GM04503 (cell line): ENCODE measurements around the gene DOHH.

ENCODE experiments used
- DNase-seq: peaks from one replicate; pipeline ENCODE4 v3.0.0-alpha.2; 2012; ENCODE audit warnings: low read depth

DOHH gene

DNA sequence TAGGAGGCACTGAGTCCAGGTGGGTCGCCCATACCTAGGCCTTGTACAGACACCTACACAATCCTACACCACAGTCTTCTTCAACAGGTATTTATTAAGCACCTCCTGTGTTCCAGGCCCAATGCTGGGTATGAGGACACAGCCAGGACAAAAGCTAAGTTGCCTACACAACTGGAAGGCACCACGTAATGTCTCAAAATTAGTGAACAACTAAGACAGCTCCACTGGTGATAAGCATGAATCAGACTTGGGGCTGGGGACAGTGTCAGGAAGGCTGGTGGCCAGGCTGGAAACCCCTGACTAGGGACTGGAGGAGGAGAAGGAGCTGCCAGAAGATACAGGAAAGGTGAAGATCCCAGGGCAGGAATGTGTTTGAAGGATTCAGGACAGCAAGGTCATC lies 22.5 kb downstream of the DOHH start:
- DNase-seq = no peak

- no peak for DNase-seq
Observed at GRCh38 chr19:3477506-3477905, 23.0 kb downstream of the DOHH start.

DNA sequence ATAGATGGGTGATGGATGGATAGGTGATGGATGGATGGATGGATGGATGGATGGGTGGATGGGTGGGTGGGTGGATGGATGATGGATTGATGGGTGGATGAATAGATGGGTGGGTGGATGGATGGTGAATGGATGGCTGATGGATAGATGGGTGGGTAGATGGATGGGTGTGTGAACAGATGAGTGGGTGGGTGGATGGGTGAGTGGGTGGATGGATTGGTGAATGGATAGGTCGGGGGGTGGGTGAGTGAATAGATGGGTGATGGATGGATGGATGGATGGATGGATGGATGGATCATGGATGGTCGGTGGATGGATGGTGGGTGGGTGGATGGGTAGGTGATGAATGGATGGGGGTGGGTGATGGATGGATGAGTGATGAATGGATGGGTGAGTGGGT lies 23.6 kb downstream of the DOHH start:
- DNase-seq = no peak

DNA sequence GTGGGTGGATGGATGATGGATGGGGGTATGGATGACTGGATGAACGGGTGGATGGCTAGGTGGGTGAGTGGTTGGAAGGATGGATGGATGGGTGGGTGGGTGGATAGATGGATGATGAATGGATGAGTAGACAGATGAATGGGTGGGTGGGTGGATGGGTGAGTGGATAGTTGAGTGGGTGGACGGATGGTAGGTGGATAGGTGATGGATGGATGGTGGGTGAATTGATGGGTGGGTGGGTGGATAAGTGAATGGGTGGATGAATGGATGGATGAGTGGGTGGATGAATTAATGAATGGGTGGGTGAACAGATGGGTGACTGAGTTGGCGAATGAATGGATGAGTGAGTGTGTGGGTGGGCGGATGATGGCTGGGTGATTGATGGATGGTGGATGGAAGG lies 25.0 kb downstream of the DOHH start:
- DNase-seq = no peak

DNA sequence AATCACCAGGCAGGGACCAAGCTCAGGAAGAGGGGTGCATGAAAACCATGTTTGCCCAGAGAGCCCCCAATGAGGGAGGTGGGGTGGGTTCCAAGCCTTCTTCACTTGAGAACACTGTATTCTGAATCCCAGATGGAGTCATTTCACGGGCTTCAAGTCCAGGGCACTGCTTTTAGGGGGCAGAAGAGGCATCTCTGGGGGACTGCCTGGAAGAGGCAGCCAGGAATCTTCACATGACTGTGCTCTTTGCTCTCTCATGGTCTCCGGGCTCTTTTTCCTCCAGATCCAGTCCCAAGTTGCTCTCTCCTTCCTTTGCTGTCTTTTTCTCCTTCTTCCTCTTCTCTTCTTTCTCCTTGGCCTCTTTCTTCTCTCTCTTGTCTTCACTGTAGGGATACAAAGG lies 25.9 kb downstream of the DOHH start:
- DNase-seq = no peak

- DNase-seq = no peak
Observed at GRCh38 chr19:3474010-3474409, 26.5 kb downstream of the DOHH start.

GRCh38 chr19:3471954-3472655 lies 28.4 kb downstream of the DOHH start:
- DNase-seq = no peak

DNA sequence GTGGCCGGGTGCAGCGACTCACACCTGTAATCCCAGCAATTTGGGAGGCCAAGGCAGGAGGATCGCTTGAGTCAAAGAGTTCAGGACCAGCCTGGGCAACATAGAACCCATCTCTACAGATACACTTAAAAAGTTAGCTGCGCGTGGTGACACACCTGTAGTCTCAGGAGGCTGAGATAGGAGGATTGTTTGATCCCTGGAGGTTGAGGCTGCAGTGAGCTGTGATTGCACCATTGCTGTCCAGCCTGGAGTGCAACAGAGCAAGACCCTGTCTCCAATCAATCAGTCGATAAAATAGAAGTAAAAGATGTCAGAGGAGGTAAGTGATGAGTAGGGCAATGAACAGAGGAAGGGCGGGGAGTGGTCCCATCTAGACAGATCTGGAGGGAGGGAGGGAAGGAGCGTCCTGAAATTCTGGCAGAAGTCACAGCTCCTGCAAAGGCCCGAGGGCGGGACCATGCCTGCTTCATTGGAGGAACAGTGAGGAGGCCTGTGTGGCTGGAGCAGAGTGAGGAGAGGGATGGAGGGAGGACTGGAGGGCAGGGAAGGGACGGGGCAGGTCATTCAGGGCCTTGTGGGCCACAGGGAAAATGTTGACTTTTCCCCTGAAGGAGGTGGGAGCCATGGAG lies 29.9 kb downstream of the DOHH start:
- DNase-seq = no peak

DNA sequence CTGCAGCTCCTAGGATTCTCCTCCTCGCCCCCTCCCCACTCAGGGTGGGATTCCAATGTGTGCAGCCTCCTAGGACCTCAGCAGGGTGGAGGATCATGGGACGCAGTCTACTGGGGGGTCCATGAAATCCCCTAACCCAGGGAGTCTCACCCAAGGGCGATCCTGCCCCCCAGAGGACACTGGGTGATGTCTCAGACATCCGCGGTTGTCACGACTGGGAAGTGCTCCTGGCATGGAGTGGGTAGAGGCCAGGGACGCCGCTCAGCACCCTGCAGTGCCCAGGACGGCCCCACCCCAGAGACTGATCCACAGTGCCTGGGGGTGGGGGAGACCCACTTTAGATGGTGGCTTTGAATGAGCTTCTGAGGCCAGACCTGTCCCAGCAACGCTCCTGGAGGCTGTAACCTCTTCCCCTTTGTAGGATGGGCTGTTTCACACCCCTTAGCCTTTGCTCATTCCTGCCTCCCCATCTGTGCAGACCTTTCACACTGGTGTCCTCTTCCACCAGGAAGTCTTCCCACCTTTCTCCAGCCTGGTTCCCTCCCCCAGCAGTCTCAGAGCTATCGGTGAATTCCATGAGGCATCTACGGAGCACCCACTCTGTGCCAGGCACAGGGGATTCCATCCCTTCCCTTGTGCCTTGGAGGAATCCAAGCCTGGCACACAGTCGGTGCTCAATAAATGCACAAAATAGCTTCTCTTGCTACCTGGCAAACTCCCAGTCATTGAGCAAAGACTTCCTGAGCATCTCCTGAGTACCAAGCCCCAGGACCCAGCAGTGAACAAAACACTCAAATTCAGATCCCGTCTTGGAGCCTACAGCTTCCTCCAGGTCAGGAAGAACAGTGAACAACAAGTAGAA lies 30.6 kb downstream of the DOHH start:
- DNase-seq = no peak

DNA sequence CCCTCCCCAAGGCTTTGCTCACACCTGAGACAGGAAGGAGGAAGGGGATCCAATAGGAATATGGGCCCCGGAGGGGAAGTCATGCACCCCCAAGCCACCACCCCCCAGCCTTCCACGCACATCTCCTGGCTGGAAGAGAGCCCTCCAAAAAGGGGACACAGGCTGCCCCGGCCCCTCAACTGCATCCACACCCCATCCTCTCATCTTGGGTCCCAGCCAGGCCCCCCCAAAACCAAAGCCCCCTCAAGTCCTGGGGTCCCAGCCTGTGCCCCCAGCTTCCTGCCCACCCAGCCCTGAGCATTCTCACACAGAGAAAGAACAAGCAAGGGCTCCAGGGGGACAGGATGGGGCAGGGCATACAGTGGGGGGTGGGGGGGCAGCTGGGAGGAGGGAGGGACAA lies 32.3 kb downstream of the DOHH start:
- no peak for DNase-seq

DNA sequence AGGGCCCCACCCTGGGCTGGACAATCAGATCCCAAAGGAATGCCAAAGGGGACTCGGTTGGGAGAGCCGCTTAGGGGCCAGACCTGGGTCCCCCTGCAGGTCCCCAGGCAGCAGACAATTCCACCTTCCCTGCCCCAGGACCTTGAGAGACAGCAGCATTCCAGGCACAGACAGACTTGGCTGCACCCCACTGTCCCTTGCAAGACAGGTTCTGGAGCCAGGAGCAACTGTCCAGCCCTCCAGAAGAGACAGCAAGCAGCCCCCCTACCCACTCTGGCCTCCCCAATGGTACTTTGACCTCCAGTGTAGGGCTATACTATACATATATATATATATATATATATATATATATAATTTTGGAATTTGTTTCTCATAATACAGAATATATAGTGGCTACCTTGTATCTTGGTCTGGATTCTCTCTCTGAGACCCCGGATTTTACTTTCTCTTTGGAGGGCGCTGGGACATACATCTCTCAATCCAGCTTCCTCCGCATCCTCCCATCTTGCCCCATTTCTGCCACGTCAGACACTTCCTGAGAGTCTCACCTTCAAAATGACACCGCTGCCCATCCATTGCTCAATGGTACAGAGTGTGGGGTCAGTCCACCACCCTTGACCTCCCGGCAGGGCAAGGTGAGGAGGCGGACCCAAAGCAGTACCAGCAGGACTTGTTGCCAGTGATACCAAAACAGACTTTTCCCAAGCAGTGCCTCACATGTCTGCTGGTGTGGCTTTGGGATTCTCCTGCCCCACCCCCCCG lies 32.9 kb downstream of the DOHH start:
- no peak for DNase-seq

DNA sequence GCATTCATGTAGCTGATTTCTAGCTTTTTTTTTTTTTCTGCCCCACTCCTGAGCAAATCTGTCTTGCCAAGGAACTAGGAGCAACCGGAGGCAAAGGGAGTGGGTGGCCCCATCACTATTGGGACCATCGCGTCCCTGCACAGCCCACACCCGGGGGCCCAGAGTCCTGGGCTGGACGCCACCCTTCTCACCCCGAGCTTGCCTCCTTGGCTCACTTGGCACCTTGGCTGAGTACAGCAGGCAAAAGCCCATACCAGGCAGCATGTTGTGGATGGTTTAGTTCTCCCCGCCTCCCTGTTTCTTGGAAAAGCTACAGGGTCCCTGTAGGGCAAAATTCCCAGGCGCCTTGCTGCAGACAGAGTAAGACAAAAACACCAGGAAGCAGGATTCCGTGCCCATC lies 33.8 kb downstream of the DOHH start:
- no peak for DNase-seq

DNA sequence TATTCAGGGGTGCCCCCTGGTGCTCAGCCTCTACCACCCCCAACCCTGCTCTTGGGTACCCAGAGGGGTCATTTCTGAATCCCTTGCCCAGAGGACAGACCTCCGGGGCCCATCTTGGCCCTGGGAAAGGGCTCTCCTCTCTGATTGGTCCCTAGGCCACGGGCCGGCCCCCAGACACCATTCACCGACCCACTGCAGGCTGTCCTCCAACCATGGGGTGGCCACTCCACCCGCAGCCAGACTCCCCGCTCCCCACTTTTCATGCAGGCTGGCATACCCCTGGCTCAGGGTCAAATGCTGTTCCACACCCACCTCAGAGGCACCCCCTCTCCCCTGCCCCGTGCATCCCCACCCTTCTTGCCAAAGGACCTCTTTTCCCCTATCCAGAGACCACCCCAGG lies 34.9 kb downstream of the DOHH start:
- no peak for DNase-seq

DNA sequence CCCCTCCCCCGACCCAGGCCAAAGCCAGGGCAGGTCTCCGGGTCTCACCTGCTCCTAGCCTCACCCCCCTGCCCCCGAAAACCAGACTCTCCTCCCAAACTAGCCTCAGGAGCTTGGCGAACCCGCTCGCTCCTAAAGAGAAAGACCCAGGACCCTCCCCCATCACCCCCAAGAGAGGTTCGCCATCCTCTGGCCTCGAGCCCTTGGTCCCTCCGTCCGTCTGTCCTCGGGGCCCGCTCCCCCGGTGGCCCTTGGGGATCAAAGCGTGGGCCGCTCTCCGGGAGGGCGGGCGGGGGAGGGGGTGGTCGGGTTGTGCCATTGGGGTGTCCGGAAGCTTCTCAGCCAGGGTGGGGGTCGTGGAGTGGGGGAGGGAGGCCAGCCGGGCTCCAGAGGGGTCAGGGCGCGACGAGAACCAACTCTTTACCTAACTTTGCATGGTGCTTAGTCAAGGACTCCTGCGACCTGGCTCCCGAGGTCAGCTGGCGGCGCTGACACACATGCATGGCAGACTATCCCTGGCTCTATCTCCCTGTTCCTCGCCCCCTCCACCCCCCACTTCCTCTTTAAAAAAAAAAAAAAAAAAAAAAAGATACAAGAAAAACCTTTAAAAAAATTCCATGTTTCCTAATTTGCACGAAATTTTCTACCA lies 35.8 kb downstream of the DOHH start:
- DNase-seq = no peak

DNA sequence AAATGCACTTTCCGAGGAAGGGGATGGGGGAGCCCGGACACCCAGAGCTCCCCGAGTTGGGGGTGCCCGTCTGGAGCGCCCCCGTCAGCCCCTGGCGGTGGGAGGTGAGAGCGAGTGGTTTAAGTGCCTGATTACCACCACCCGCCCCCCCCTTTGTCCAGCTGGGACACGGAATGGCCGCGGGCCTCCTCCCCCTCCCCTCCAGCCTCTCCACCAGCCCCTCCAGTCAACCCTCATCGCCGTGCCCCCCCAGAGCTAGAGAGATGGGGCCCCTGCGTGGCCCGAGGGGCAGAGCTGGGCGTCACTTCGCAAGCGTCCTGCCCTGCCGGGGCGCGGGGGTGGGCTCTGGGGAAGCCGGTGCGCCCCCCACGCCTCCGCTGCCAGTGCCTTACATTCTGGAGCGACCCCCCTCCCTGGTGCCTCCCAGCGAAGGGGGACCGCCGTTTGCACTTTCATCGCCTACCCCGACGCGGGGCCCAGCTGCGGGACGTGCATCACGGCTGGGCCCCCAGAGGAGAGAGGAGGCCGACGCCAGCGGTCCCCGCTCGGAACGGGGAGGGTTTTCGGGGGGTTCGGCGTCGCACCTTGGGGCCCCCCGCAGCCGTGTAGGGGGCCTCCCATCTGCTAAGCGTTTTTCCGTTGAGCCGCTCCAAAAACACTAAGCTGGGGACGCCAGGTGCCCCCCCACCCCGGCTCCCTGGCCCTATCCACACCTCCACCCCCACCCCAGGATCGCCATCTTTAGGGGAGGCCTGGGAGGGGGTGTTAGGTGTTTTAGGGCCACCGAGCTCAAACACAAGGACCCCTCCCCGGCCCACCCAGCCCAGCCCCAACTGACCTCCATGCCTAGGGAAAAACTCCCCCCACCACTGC lies 36.5 kb downstream of the DOHH start:
- DNase-seq = no peak

DNA sequence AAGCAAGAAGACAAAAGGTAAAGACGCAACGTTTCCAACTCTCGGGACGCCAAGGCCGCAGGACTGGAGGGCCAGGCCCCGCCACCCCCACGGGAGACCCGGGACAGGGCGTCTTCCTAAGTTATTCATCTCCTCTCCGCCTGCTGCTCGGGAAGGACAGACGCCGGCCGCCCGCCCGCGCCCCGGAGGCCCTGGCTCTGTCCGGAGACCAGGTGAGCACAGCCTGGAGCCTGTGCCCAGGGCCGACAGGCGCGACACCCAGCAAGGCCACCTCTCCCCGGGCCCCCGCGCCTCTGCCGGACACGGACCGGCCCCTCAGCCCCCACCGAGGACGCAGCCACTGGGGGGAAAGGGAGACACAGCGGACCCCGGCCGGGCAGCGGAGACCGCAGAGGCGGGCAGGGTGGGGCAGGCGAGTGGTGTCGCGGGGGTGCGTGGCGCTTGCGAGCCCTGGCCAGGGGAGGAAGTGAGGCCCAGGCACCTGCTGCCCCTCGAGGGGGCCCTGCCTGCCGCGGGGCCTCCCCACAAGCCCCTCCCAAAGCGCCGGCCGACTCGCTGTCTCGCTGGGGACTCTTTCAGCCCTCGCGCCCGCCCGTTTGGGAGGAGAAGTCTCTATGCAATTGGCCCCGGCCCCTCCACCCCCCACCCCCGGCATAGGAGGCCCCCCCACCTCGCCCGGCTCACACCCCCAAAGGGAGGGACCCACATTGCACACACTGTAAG lies 37.3 kb downstream of the DOHH start:
- DNase-seq = no peak

DNA sequence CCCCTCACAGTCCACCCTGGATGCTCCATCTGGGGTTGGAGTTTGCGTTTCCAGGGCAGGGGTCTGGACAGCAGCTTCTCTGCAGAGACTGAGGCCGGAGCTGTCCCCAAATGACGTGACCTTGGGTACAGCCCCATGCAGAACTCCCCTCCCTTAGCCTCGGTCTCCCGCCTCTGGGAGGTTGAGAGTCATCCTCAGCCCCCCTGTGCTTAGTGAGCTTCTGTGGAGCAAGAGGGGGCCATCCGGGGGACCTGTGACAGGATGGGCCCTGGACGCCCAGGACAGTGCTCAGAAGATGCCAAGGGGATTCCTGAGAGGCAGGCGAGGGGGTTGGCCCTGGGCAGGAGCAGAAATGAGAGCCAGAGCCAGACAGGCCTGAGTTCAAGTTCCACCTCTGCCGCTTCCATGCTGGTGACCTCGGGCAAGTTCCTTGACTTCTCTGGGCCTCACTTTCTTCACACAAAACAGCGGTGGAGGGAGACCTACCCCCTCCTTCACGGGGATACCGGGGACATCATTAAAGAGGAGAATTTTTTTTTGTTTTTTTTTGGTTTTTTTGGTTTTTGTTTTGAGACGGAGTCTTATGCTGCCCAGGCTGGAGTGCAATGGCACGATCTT lies 40.4 kb downstream of the DOHH start:
- DNase-seq = no peak

GRCh38 chr19:3459089-3459881 lies 41.2 kb downstream of the DOHH start:
- DNase-seq = peak; percentile 46
